Omental fat pad (tissue), 4 donors: ENCODE results near the gene PITPNC1. TPM values are rescaled to one million over a fixed set of nuclear protein-coding genes. Genes with fewer than 3 reads are reported as not detected.
A peak's percentile ranks its signal among the peaks of the same experiment; 100 is the strongest.

Source experiments
- ATAC-seq: fragments of 150-250 bp; one replicate; pipeline ENCODE4 v1.9.1; 2016; ENCODE audit warnings: mild to moderate bottlenecking, moderate library complexity; ENCODE audit not compliant: low FRiP score
- DNase-seq: peaks from one replicate; pipeline ENCODE4 v3.0.0-alpha.2; 2019; ENCODE audit warnings: low spot score
- total RNA-seq, 4 donors: library from RNA; depleted of rRNA; stranded (reverse); fragments of >200 nt; gene quantifications; one replicate each; pipeline ENCODE4 v1.1.0, GENCODE V29; 2016
- TF ChIP-seq, protein P1 (sequence below), 3 donors: fragments of 450-650 bp; IDR thresholded peaks; one replicate each; pipeline ENCODE4 v1.5.1; 2016 to 2017; ENCODE audit warnings: antibody characterized with exemption in 3 of 3, mild to moderate bottlenecking in 3 of 3, moderate library complexity in 2 of 3

PITPNC1 gene
- total RNA-seq, 4 donors from 2014 or later: 22.6 to 53.4 (median 35.0) TPM

GRCh38 chr17:67531291-67531690 is 154.2 kb downstream of the PITPNC1 start:
- no peak for ATAC-seq

DNA sequence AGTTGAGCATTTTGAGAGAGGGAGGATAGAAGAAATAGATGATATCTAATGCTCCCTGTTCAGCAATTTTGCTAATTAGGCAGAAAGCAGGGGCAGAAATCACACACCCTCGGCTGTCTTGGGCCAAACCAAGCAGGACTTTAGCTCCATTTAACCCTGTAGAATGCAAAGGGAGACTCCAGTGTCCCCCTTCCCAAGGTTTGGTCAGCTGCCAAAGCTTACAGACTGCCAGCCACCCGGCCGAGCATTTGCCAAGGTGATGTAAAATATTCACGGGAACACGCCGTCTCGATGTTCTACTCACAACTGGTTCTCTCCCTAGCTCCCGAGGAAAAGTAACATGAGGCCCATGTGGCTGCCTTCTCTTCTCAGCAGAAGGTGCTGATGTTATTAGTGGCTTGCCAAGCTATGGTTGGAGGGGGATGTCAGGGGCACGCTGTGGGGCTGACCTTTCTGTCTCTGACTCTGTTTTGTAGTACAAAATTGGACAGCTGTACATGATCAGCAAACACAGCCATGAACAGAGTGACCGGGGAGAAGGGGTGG is 155.3 kb downstream of the PITPNC1 start:
- ATAC-seq (no peak), DNase-seq (no peak)
- TF ChIP-seq, protein P1, sequence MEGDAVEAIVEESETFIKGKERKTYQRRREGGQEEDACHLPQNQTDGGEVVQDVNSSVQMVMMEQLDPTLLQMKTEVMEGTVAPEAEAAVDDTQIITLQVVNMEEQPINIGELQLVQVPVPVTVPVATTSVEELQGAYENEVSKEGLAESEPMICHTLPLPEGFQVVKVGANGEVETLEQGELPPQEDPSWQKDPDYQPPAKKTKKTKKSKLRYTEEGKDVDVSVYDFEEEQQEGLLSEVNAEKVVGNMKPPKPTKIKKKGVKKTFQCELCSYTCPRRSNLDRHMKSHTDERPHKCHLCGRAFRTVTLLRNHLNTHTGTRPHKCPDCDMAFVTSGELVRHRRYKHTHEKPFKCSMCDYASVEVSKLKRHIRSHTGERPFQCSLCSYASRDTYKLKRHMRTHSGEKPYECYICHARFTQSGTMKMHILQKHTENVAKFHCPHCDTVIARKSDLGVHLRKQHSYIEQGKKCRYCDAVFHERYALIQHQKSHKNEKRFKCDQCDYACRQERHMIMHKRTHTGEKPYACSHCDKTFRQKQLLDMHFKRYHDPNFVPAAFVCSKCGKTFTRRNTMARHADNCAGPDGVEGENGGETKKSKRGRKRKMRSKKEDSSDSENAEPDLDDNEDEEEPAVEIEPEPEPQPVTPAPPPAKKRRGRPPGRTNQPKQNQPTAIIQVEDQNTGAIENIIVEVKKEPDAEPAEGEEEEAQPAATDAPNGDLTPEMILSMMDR (IDR thresholded peaks at IDR 0.05): no peak

More at GRCh38 chr17:67531291-67531690, 154.2 kb downstream of the PITPNC1 start:
- DNase-seq: no peak
- TF ChIP-seq, protein P1 (IDR thresholded peaks at IDR 0.05): no peak

DNA sequence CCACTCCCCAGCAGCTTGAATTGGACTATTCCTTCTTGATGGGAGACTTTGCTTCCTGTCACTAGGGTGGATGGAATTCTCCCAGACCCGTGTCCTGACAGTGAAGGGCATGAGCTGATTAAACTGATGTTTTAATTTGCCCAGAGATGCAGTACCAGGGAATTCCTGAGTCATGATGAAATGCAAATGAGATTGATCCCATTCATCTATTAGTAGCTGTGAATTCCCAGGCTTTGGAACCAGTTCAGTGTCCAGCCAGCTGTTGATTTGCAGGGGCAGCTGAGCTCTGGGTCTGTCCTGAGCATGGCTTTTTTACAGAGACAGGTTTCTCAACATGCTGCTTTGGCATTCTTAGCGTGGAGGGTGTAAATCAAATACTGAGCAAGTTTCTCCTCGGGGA is 157.9 kb downstream of the PITPNC1 start:
- no peak for ATAC-seq
- DNase-seq: no peak
- TF ChIP-seq, protein P1 (IDR thresholded peaks at IDR 0.05): no peak

GRCh38 chr17:67542219-67543114 is 165.4 kb downstream of the PITPNC1 start:
- DNase-seq: no peak
- TF ChIP-seq, protein P1 (IDR thresholded peaks at IDR 0.05): no peak
- ATAC-seq: no peak

GRCh38 chr17:67544364-67544955 is 167.4 kb downstream of the PITPNC1 start:
- DNase-seq (no peak), ATAC-seq (no peak)
- TF ChIP-seq, protein P1 (IDR thresholded peaks at IDR 0.05): no peak

DNA sequence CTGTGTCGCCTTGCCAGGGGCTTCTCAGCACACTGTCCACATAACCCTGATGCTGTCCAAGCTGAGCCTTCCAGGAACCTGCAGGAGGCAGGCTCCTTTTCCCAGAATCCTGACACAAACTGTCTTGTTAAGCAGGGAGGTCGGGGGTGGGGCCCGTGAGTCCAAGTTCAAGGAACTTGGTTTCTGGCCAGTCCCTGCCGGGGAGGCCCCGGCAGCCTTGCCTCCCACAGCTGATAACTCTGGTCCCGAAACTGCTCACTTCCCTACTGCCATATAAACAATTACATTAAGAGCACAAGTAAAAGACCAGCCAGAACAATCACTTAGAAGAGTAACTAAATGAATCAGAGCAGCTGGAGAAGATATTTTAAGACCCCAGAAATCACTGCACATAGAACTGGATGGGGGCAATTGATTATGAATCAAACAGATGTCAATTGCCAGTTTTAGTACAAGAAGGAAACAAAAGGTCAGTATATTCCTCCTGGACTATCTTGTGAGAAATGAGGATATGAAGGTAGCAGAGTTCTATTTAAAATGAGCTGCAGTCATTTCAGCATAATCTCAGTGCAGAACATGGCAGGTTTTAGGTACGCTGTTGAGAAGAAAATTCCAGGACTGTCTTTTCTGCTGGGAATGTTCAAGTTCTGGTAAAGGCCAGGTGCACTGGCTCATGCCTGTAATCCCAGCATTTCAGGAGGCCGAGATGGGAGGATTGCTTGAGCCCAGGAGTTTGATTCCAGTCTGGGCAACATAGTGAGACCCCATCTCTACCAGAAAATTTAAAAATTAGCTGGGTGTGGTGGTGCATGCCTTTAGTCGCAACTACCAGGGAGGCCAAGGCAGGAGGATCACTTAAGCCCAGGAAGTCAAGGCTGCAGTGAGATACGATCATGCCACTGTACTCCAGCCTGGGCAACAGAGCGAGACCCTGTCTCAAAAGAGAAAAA is 169.8 kb downstream of the PITPNC1 start:
- TF ChIP-seq, protein P1 (IDR thresholded peaks at IDR 0.05): no peak
- ATAC-seq (peak; percentile 86), DNase-seq (peak; percentile 28)
